Gastroesophageal sphincter (tissue), 3 donors: ENCODE measurements around the gene PIGL.

ENCODE experiments used
- CTCF ChIP-seq, 4 experiments: fragments of 200-600 bp in 2 of 4; fragments of 450-650 bp in 2 of 4; sonication (generic) in 1 of 4; IDR thresholded peaks; one replicate each; pipeline ENCODE4 v1.5.1; 2017 to 2019; ENCODE audit warnings: antibody characterized with exemption in 4 of 4, mild to moderate bottlenecking in 2 of 4, moderate library complexity in 2 of 4
- EP300 ChIP-seq: sonication (generic); formaldehyde crosslinking; IDR thresholded peaks from one replicate; pipeline ENCODE4 v1.6.1; 2017; ENCODE audit warnings: antibody characterized with exemption, mild to moderate bottlenecking

- no peak for TF ChIP-seq CTCF (IDR thresholded peaks at IDR 0.05)
- no peak for TF ChIP-seq EP300
Observed at GRCh38 chr17:16217002-16217635, at the start of gene PIGL.
